Erythroblast (primary cell): Measurements from ENCODE around the gene CFAP61.
"Not testable (repeated sequence)": the region's sequence is repeated elsewhere in the genome, so short reads cannot be mapped to it uniquely, and the experiment has no call there.

ENCODE experiments used
- GATA1 ChIP-seq: IDR thresholded peaks from 2 replicates; pipeline ENCODE4 v1.6.1; 2011; ENCODE audit warnings: low read depth, mild to moderate bottlenecking, control low read depth, low read length, moderate library complexity
- POLR2A ChIP-seq: IDR thresholded peaks from 2 replicates; pipeline ENCODE4 v1.6.1; 2011; ENCODE audit warnings: mild to moderate bottlenecking, low read length

DNA sequence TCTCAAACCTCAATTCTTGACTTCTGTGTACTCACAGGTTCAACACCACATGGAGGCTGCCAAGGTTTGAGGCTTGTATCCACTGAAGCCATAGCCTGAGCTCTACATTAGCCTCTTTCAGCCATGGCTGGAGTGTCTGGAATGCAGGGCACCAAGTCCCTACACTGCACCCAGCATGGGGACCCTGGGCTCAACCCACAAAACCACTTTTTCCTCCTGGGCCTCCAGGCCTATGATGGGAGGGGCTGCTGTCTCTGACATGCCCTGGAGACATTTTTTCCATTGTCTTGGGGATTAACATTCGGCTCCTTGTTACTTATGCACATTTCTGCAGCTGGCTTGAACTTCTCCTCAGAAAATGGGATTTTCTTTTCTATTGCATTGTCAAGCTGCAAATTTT, 192.1 kb downstream of the CFAP61 start:
- not testable (repeated sequence) for TF ChIP-seq POLR2A, GATA1
